MM.1S (cell line): Measurements from ENCODE around the gene PLEKHA7.

Source experiments
- DNase-seq: peaks from one replicate; pipeline ENCODE4 v3.0.0-alpha.2; 2015
- H2AFZ ChIP-seq: fragments of 300-600 bp; sonication (generic); 2 replicates; pipeline ENCODE4 v1.6.0; 2016; ENCODE audit warnings: antibody characterized with exemption, low read length
- H3F3A ChIP-seq: fragments of 300-600 bp; sonication (generic); 2 replicates; pipeline ENCODE4 v1.6.1; 2016; ENCODE audit warnings: mild to moderate bottlenecking, antibody characterized with exemption, low read length, moderate library complexity, mixed read lengths; ENCODE audit not compliant: insufficient read depth
- H3K27ac ChIP-seq: fragments of 300-600 bp; sonication (generic); 2 replicates; pipeline ENCODE4 v1.5.1; 2016; ENCODE audit warnings: mild to moderate bottlenecking, low read length
- H3K27me3 ChIP-seq: fragments of 300-600 bp; sonication (generic); replicated peaks from 2 replicates; pipeline ENCODE4 v1.6.0; 2016; ENCODE audit warnings: low read length; ENCODE audit not compliant: insufficient read depth
- H3K36me3 ChIP-seq: fragments of 300-600 bp; sonication (generic); replicated peaks from 2 replicates; pipeline ENCODE4 v1.6.1; 2016; ENCODE audit warnings: mild to moderate bottlenecking, low read length, mixed read lengths; ENCODE audit not compliant: insufficient read depth
- H3K4me1 ChIP-seq: fragments of 300-600 bp; sonication (generic); 2 replicates; pipeline ENCODE4 v1.6.1; 2016; ENCODE audit warnings: low read length, mixed read lengths
- H3K4me2 ChIP-seq: fragments of 300-600 bp; sonication (generic); 2 replicates; pipeline ENCODE4 v1.6.0; 2016; ENCODE audit warnings: low read depth, low read length
- H3K4me3 ChIP-seq: fragments of 300-600 bp; sonication (generic); 2 replicates; pipeline ENCODE4 v1.5.1; 2016; ENCODE audit warnings: low read length, mixed read lengths
- H3K79me2 ChIP-seq: fragments of 300-600 bp; sonication (generic); 2 replicates; pipeline ENCODE4 v1.6.1; 2016; ENCODE audit warnings: mixed run types, low read length, mixed read lengths
- H3K9ac ChIP-seq: fragments of 300-600 bp; sonication (generic); 2 replicates; pipeline ENCODE4 v1.6.1; 2016; ENCODE audit warnings: low read length, mixed read lengths
- H3K9me2 ChIP-seq: fragments of 300-600 bp; sonication (generic); replicated peaks from 2 replicates; pipeline ENCODE4 v1.6.1; 2016; ENCODE audit warnings: mild to moderate bottlenecking, low read length, mixed read lengths; ENCODE audit not compliant: insufficient read depth
- H3K9me3 ChIP-seq: fragments of 300-600 bp; sonication (generic); replicated peaks from 2 replicates; pipeline ENCODE4 v1.6.1; 2016; ENCODE audit warnings: mild to moderate bottlenecking, low read length, mixed read lengths; ENCODE audit not compliant: insufficient read depth
- H4K20me1 ChIP-seq: fragments of 300-600 bp; sonication (generic); 2 replicates; pipeline ENCODE4 v1.6.1; 2016; ENCODE audit warnings: mild to moderate bottlenecking, low read length, moderate library complexity, mixed read lengths; ENCODE audit not compliant: insufficient read depth
- CTCF ChIP-seq: fragments of 300-600 bp; sonication (generic); IDR thresholded peaks from 2 replicates; pipeline ENCODE4 v1.5.1; 2016; ENCODE audit warnings: antibody characterized with exemption, low read length, mixed read lengths
- EZH2 ChIP-seq: fragments of 300-600 bp; sonication (generic); optimal IDR thresholded peaks from 2 replicates; pipeline ENCODE3; 2017; ENCODE audit warnings: low read depth, mild to moderate bottlenecking, antibody characterized with exemption, low read length, mixed read lengths
- EZH2phosphoT487 ChIP-seq: fragments of 300-600 bp; sonication (generic); IDR thresholded peaks from 2 replicates; pipeline ENCODE4 v1.6.1; 2018; ENCODE audit warnings: antibody characterized with exemption, low read length

PLEKHA7 gene

GRCh38 chr11:16874275-16874975 lies 139.8 kb downstream of the PLEKHA7 start:
- TF ChIP-seq EZH2phosphoT487, result no peak
- no peak for TF ChIP-seq CTCF
- no peak for TF ChIP-seq EZH2
- H3F3A ChIP-seq, result peaks cover 2% of the 10 kb centered on the region; the same call in 1 of the 2 replicates
- H3K4me1 ChIP-seq, result 0 out of 2 replicates have a peak, but pooled peaks cover 9% of the 10 kb centered on the region
- no peaks in the 10 kb centered on the region for H3K9me3 ChIP-seq
- DNase-seq, result no peak
- H2AFZ ChIP-seq, result no peak overlapping the region
- H3K79me2 ChIP-seq, result peaks cover 82% of the 10 kb centered on the region
- no peak overlapping the region for H3K9ac ChIP-seq
- H3K27me3 ChIP-seq, result no peaks in the 10 kb centered on the region
- H4K20me1 ChIP-seq, result no peaks in the 10 kb centered on the region; the same call in 1 of the 2 replicates
- no peaks in the 10 kb centered on the region for H3K9me2 ChIP-seq
- no peak overlapping the region for H3K27ac ChIP-seq
- H3K36me3 ChIP-seq, result no peaks in the 10 kb centered on the region
- no peak overlapping the region for H3K4me3 ChIP-seq
- H3K4me2 ChIP-seq, result no peak overlapping the region

- Histone ChIP-seq H3K9me2 (no peaks in the 10 kb centered on the region), H2AFZ (no peak overlapping the region), H3F3A (peaks cover 2% of the 10 kb centered on the region; the same call in 1 of the 2 replicates), H3K4me1 (0 out of 2 replicates have a peak, but pooled peaks cover 9% of the 10 kb centered on the region), H3K9ac (no peak overlapping the region), H4K20me1 (no peaks in the 10 kb centered on the region; the same call in 1 of the 2 replicates), H3K79me2 (peaks cover 82% of the 10 kb centered on the region), H3K36me3 (no peaks in the 10 kb centered on the region), H3K4me3 (no peak overlapping the region), H3K27me3 (no peaks in the 10 kb centered on the region), H3K27ac (no peak overlapping the region), H3K9me3 (no peaks in the 10 kb centered on the region), H3K4me2 (no peak overlapping the region)
- DNase-seq, result no peak
- TF ChIP-seq EZH2 (no peak), EZH2phosphoT487 (no peak), CTCF (no peak)
Measured at GRCh38 chr11:16873289-16873688, 140.9 kb downstream of the PLEKHA7 start.

GRCh38 chr11:16871368-16871767 lies 142.8 kb downstream of the PLEKHA7 start:
- no peak for TF ChIP-seq EZH2phosphoT487
- TF ChIP-seq EZH2, result no peak
- no peak for TF ChIP-seq CTCF
- Histone ChIP-seq H3K9me3 (no peaks in the 10 kb centered on the region), H3K4me1 (0 out of 2 replicates have a peak, but pooled peaks cover 9% of the 10 kb centered on the region), H3K27me3 (no peaks in the 10 kb centered on the region), H3K4me2 (no peak overlapping the region), H4K20me1 (no peaks in the 10 kb centered on the region; the same call in 1 of the 2 replicates), H3K9ac (no peak overlapping the region), H2AFZ (no peak overlapping the region), H3K9me2 (no peaks in the 10 kb centered on the region), H3K27ac (no peak overlapping the region), H3F3A (peaks cover 2% of the 10 kb centered on the region; the same call in 1 of the 2 replicates), H3K4me3 (no peak overlapping the region), H3K79me2 (peaks cover 65% of the 10 kb centered on the region), H3K36me3 (no peaks in the 10 kb centered on the region)
- no peak for DNase-seq
